Measurements from ENCODE around the gene ASF1B. TPM values are rescaled to one million over a fixed set of nuclear protein-coding genes. Genes with fewer than 3 reads are reported as not detected.

Gene ASF1B
- polyA plus RNA-seq, 1 experiment: 2.8 TPM

DNA sequence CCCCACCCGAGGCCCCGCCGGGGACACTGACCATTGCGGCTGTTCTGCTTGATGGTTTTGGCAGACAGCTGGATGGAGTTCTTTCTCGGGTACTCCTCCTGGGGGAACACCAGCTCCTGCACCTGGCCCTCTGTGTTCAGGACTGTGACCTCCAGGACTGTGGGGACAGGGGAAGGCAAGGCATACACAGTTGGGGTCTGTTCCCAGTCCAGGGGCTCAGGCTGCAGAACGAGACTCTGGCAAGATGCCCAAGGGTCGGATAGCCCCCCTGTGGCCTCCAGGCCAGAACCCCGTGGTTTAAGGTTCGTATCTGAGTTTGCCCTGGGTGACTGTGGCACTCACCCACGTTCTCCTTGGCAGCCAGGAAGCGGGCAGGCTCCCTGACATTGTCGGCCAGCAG, 22.7 kb upstream of the ASF1B start:
- CTCF ChIA-PET: no interaction called here

GRCh38 chr19:14158276-14159023, 22.1 kb upstream of the ASF1B start:
- TF ChIP-seq, protein P1, sequence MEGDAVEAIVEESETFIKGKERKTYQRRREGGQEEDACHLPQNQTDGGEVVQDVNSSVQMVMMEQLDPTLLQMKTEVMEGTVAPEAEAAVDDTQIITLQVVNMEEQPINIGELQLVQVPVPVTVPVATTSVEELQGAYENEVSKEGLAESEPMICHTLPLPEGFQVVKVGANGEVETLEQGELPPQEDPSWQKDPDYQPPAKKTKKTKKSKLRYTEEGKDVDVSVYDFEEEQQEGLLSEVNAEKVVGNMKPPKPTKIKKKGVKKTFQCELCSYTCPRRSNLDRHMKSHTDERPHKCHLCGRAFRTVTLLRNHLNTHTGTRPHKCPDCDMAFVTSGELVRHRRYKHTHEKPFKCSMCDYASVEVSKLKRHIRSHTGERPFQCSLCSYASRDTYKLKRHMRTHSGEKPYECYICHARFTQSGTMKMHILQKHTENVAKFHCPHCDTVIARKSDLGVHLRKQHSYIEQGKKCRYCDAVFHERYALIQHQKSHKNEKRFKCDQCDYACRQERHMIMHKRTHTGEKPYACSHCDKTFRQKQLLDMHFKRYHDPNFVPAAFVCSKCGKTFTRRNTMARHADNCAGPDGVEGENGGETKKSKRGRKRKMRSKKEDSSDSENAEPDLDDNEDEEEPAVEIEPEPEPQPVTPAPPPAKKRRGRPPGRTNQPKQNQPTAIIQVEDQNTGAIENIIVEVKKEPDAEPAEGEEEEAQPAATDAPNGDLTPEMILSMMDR (IDR thresholded peaks at IDR 0.05; ENCODE audit: low read depth, low read length): no peak
- ChIA-PET POLR2A (no interaction called here), CTCF (no interaction called here)
- H3K9me3 ChIP-seq (ENCODE audit: control insufficient read depth, insufficient read depth, low read length): peaks cover 6% of the 10 kb centered on the region; the same call in 1 of the 2 replicates
- no peak for DNase-seq (ENCODE audit: low read depth, low spot score)
- H3K27me3 ChIP-seq (ENCODE audit: control insufficient read depth, insufficient read depth, low read length): no peaks in the 10 kb centered on the region
- H3K27ac ChIP-seq (ENCODE audit: low read depth, low read length): peak overlapping the region; percentile 2
- H3K4me3 ChIP-seq (ENCODE audit: low read depth, low read length): no peak overlapping the region

More for the DNA sequence above, 22.7 kb upstream of the ASF1B start:
- TF ChIP-seq, protein P1 (IDR thresholded peaks at IDR 0.05; ENCODE audit: low read depth, low read length): no peak
- POLR2A ChIA-PET: no interaction called here
- Histone ChIP-seq H3K27ac (ENCODE audit: low read depth, low read length) (no peak overlapping the region), H3K27me3 (ENCODE audit: control insufficient read depth, insufficient read depth, low read length) (no peaks in the 10 kb centered on the region), H3K4me3 (ENCODE audit: low read depth, low read length) (no peak overlapping the region), H3K9me3 (ENCODE audit: control insufficient read depth, insufficient read depth, low read length) (peaks cover 6% of the 10 kb centered on the region; the same call in 1 of the 2 replicates)
- DNase-seq (ENCODE audit: low read depth, low spot score): no peak

DNA sequence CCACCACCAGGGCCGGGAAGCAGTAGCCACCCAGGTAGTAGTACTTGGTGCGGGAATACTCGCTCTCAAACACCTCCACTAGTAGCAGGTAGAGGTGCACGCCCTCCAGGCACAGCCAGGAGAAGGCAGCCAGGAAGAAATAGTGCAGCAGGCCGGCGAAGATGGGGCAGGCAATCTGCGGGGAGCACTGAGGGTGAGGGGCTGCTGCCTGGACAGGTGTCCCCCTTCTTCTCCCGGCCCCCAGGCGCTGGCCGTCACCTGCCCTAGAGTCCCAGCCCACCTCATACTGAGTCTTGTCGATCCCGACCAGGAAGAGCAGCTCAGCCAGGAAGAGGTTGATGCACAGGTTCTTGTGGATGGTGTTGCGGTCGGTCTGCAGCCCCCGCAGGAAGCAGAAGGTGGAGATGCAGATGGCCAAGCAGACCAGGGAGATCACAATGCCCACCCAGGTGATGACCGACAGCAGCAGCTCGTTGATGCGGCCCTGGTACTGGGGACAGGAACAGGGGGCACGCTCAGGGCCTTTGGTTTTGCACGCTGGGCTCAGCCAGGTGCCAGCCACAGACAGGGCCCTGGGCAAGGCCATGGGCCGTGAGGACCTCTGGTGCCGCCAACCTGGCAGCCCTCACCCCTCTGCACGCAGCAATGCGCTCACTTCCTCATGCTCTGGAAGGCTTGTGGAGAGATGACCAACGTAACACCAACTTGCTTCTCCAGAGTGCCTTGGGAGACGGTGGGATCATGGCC, 20.8 kb upstream of the ASF1B start:
- TF ChIP-seq, protein P1 (IDR thresholded peaks at IDR 0.05; ENCODE audit: low read depth, low read length): no peak
- no peak for DNase-seq (ENCODE audit: low read depth, low spot score)
- H3K4me3 ChIP-seq (ENCODE audit: low read depth, low read length): no peak overlapping the region
- H3K27me3 ChIP-seq (ENCODE audit: control insufficient read depth, insufficient read depth, low read length): no peaks in the 10 kb centered on the region
- H3K9me3 ChIP-seq (ENCODE audit: control insufficient read depth, insufficient read depth, low read length): no peaks in the 10 kb centered on the region; the same call in 1 of the 2 replicates
- no peak overlapping the region for H3K27ac ChIP-seq (ENCODE audit: low read depth, low read length)
- ChIA-PET POLR2A (no interaction called here), CTCF (no interaction called here)

DNA sequence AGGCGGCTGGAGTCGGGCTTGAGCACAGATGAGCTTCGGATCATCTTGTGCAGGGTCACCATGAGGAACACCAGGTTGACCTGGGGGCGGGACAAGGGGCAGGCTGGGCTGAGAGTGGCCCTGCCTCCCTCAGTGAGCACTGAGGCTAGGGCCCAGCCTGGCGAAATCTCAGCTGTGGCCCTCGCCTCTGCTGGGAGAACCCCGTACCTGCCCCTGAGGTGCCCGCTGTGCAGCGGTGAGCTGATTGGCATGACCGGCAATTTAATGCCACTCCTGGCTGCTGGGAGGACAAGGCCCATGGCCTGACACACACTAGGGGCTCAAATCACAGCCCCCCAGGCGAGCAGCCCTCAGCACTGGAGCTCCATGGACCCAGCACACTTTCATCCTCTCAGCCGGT, 19.7 kb upstream of the ASF1B start:
- no peak for DNase-seq (ENCODE audit: low read depth, low spot score)
- POLR2A ChIA-PET: no interaction called here

More for the DNA sequence above, 19.7 kb upstream of the ASF1B start:
- Histone ChIP-seq H3K27ac (ENCODE audit: low read depth, low read length) (no peak overlapping the region), H3K4me3 (ENCODE audit: low read depth, low read length) (no peak overlapping the region), H3K9me3 (ENCODE audit: control insufficient read depth, insufficient read depth, low read length) (no peaks in the 10 kb centered on the region), H3K27me3 (ENCODE audit: control insufficient read depth, insufficient read depth, low read length) (no peaks in the 10 kb centered on the region)
- CTCF ChIA-PET: no interaction called here
- TF ChIP-seq, protein P1 (IDR thresholded peaks at IDR 0.05; ENCODE audit: low read depth, low read length): no peak
